Adrenal gland (tissue), 12 donors: ENCODE data around the gene PGBD5. TPM values are rescaled to one million over a fixed set of nuclear protein-coding genes. Genes with fewer than 3 reads are reported as not detected.

Source experiments
- DNase-seq, 7 donors: peaks; one replicate each; pipeline ENCODE4 v3.0.0-alpha.2; 2019 to 2020
- H3K27ac ChIP-seq, 5 donors: fragments of 200-600 bp; sonication (generic) in 4 of 5; 1 replicate in 3 of 5; 2 replicates in 2 of 5; pipeline versions ENCODE4 v1.5.1 to v1.8.0; 2016 to 2020; ENCODE audit warnings: mild to moderate bottlenecking in 1 of 5
- H3K27me3 ChIP-seq: fragments of 200-600 bp; 2 replicates; pipeline ENCODE4 v1.8.0; 2021
- H3K36me3 ChIP-seq, 2 donors: fragments of 200-600 bp; replicated peaks in 1 of 2; 1 replicate in 1 of 2; 2 replicates in 1 of 2; pipeline versions ENCODE4 v1.5.1 to v1.8.0; 2018 to 2022
- H3K4me1 ChIP-seq, 2 donors: fragments of 200-600 bp; replicated peaks in 1 of 2; 1 replicate in 1 of 2; 2 replicates in 1 of 2; pipeline versions ENCODE4 v1.5.1 to v1.8.0; 2018 to 2021
- H3K4me3 ChIP-seq, 4 donors: fragments of 200-600 bp; sonication (generic) in 3 of 4; one replicate each; pipeline ENCODE4 v1.5.1; 2016 to 2018
- H3K9me3 ChIP-seq, 3 donors: fragments of 200-600 bp; sonication (generic) in 1 of 3; replicated peaks in 1 of 3; 1 replicate in 2 of 3; 2 replicates in 1 of 3; pipeline versions ENCODE4 v1.5.1 to v1.8.0; 2016 to 2021
- CTCF ChIP-seq, 6 experiments: fragments of 450-650 bp in 4 of 6; fragments of 200-600 bp in 2 of 6; sonication (generic) in 1 of 6; IDR thresholded peaks; 1 replicate in 5 of 6; 2 replicates in 1 of 6; pipeline versions ENCODE4 v1.5.1 to v1.8.0; 2016 to 2021; ENCODE audit warnings: antibody characterized with exemption in 6 of 6, mild to moderate bottlenecking in 2 of 6, moderate library complexity in 1 of 6
- POLR2A ChIP-seq, 2 donors: fragments of 450-650 bp; IDR thresholded peaks; one replicate each; pipeline ENCODE4 v1.6.1; 2017; ENCODE audit warnings: antibody characterized with exemption in 2 of 2, mild to moderate bottlenecking in 2 of 2, moderate library complexity in 1 of 2
- WGBS, 4 donors: extraction: QIAGEN DNeasy Blood & Tissue Kit in 2 of 4; methylation state at CpG; one replicate each; pipeline versions ENCODE4 v1.1.5 to v1.1.7; 2013 to 2017; 5-methylcytosine and 5-hydroxymethylcytosine counted together
- intact Hi-C, 2 donors: fragments of 100-400 bp; cut with DNase I; formaldehyde crosslinking; loops; one replicate each; pipeline versions ENCODE4 v1.14.1 to v1.15.0; 2022 to 2023
- polyA plus RNA-seq, 3 donors: library from polyadenylated mRNA; stranded (reverse); fragments of 200-250 nt in 2 of 3; fragments of 350-450 nt in 1 of 3; fragmentation: Illumina TruSeq in 1 of 3; extraction: RNeasy Lipid Tissue Mini Kit (QIAGEN cat#74804) in 1 of 3; gene quantifications; one replicate each; pipeline ENCODE4 v1.2.3, GENCODE V29; 2013 to 2014
- total RNA-seq, 9 donors: library from RNA; depleted of rRNA in 4 of 9; stranded (reverse); fragments of >200 nt in 4 of 9; fragments of 120-200 nt in 1 of 9; fragmentation: NEBNext Ultra II Directional in 1 of 9; extraction: Animal tissue kit (Norgen Biotek cat#: 25700) in 1 of 9; gene quantifications; one replicate each; pipeline versions ENCODE4 v1.1.0 to v1.2.4, GENCODE V29; 2013 to 2023
- donor health status: healthy with polysubstance abuse.
- donor health status: Bipolar disorder and iron deficiency.
- donor health status: DM: yes; HTN: yes; CAD: no.
- donor health status: DM: no; HTN: no; CAD: no.
- donor health status: DM: no; HTN: no; CAD: no.
- donor health status: DM: yes; HTN: yes; CAD: no.

Gene PGBD5
- total and polyA plus RNA-seq, 12 donors: 1.5 to 27.9 (median 9.9) TPM

- 56 to 77% (median 63%) methylated on average over 4 of the region's 4 CpGs for WGBS, 4 donors
- Histone ChIP-seq H3K9me3 (no peaks in the 10 kb centered on the region), H3K4me3 (no peak overlapping the region), H3K36me3 (no peaks in the 10 kb centered on the region), H3K27ac (no peak overlapping the region), H3K4me1 (peaks cover 0 to 4% of the 10 kb centered on the region in 2 donors), H3K27me3 (no peaks in the 10 kb centered on the region)
- peak in 1 of 7 donors; percentile 11 for DNase-seq
- no peak for TF ChIP-seq CTCF (IDR thresholded peaks at IDR 0.05)
- TF ChIP-seq POLR2A (IDR thresholded peaks at IDR 0.05): no peak
- intact Hi-C loops: loop anchor here in 1 of 2 donors (5.0 kb wide), 1 partner anchor 645 kb away; no protein-coding TSS in a partner anchor
Measured at GRCh38 chr1:230307213-230307612, 118.9 kb downstream of the PGBD5 start.

GRCh38 chr1:230306169-230306568, 120.0 kb downstream of the PGBD5 start:
- H3K9me3 ChIP-seq: no peaks in the 10 kb centered on the region
- intact Hi-C loops: loop anchor here in 1 of 2 donors (5.0 kb wide), 1 partner anchor 644 kb away; no protein-coding TSS in a partner anchor
- DNase-seq: peak in 6 of 7 donors; percentile 54 to 81 (median 70)
- TF ChIP-seq POLR2A (IDR thresholded peaks at IDR 0.05): no peak
- peak in 1 of 6 experiments; percentile 26 for TF ChIP-seq CTCF (IDR thresholded peaks at IDR 0.05)
- no peaks in the 10 kb centered on the region for H3K36me3 ChIP-seq
- H3K4me1 ChIP-seq: peaks cover 0 to 4% of the 10 kb centered on the region in 2 donors
- H3K4me3 ChIP-seq: no peak overlapping the region
- 34 to 55% (median 50%) methylated on average over 3 to 4 of the region's 4 CpGs for WGBS, 4 donors
- H3K27ac ChIP-seq: no peak overlapping the region
- H3K27me3 ChIP-seq: no peaks in the 10 kb centered on the region

GRCh38 chr1:230303822-230304221, 122.3 kb downstream of the PGBD5 start:
- Histone ChIP-seq H3K27me3 (no peaks in the 10 kb centered on the region), H3K27ac (no peak overlapping the region), H3K36me3 (no peaks in the 10 kb centered on the region), H3K9me3 (no peaks in the 10 kb centered on the region), H3K4me3 (no peak overlapping the region), H3K4me1 (peaks cover 0 to 4% of the 10 kb centered on the region in 2 donors)
- no peak for TF ChIP-seq POLR2A (IDR thresholded peaks at IDR 0.05)
- no peak for TF ChIP-seq CTCF (IDR thresholded peaks at IDR 0.05)
- 22 to 25% (median 23%) methylated on average over 6 of the region's 6 CpGs for whole genome bisulfite sequencing, 4 donors
- DNase-seq: peak in 6 of 7 donors; percentile 64 to 82 (median 76)
- intact Hi-C loops: loop anchor here in 1 of 2 donors (2.0 kb wide), 1 partner anchor 647 kb away; no protein-coding TSS in a partner anchor

- H3K36me3 ChIP-seq: no peaks in the 10 kb centered on the region
- no peak overlapping the region for H3K4me3 ChIP-seq
- no peak for DNase-seq
- TF ChIP-seq POLR2A (IDR thresholded peaks at IDR 0.05) (no peak), CTCF (IDR thresholded peaks at IDR 0.05) (no peak)
- peaks cover 0 to 4% of the 10 kb centered on the region in 2 donors for H3K4me1 ChIP-seq
- no peaks in the 10 kb centered on the region for H3K27me3 ChIP-seq
- intact Hi-C loops: loop anchor here in 1 of 2 donors (2.0 kb wide), 1 partner anchor 646 kb away; no protein-coding TSS in a partner anchor
- WGBS, 4 donors: 84 to 94% (median 87%) methylated on average over 6 of the region's 6 CpGs
- no peaks in the 10 kb centered on the region for H3K9me3 ChIP-seq
- no peak overlapping the region for H3K27ac ChIP-seq
Measured at GRCh38 chr1:230303069-230303468, 123.1 kb downstream of the PGBD5 start.
